ENCODE results near the gene RPL14.

- TF ChIP-seq POLR2AphosphoS5 (IDR thresholded peaks at IDR 0.05) (no peak), POLR2A (IDR thresholded peaks at IDR 0.05) (no peak)
Measured at GRCh38 chr3:40422861-40423260, 34.3 kb upstream of the RPL14 start.
